Gastrocnemius medialis (tissue), 4 donors: ENCODE measurements around the gene ROBO2. TPM values are rescaled to one million over a fixed set of nuclear protein-coding genes. Genes with fewer than 3 reads are reported as not detected.

Experiments used
- ATAC-seq, 2 donors: fragments of 150-250 bp; one replicate each; pipeline ENCODE4 v1.9.1; 2016
- DNase-seq, 2 donors: peaks; one replicate each; pipeline ENCODE4 v3.0.0-alpha.2; 2019
- H3K27ac ChIP-seq, 4 donors: fragments of 200-600 bp; sonication (generic); 1 replicate in 1 of 4; 2 replicates in 3 of 4; pipeline ENCODE4 v1.5.1; 2016 to 2018; ENCODE audit warnings: mild to moderate bottlenecking in 2 of 4, moderate library complexity in 1 of 4
- H3K27me3 ChIP-seq, 3 donors: fragments of 200-600 bp; sonication (generic) in 2 of 3; 1 replicate in 1 of 3; 2 replicates in 2 of 3; pipeline versions ENCODE4 v1.5.1 to v1.6.0; 2016 to 2019; ENCODE audit warnings: mild to moderate bottlenecking in 1 of 3, moderate library complexity in 1 of 3
- H3K36me3 ChIP-seq, 2 donors: fragments of 200-600 bp; sonication (generic) in 1 of 2; one replicate each; pipeline ENCODE4 v1.5.1; 2017 to 2018
- H3K4me1 ChIP-seq, 2 donors: fragments of 200-600 bp; sonication (generic) in 1 of 2; one replicate each; pipeline ENCODE4 v1.5.1; 2016 to 2017; ENCODE audit warnings: mild to moderate bottlenecking in 2 of 2
- H3K4me3 ChIP-seq, 4 donors: fragments of 200-600 bp; sonication (generic) in 3 of 4; 1 replicate in 1 of 4; 2 replicates in 3 of 4; pipeline ENCODE4 v1.5.1; 2016 to 2019; ENCODE audit warnings: mild to moderate bottlenecking in 2 of 4
- H3K9me3 ChIP-seq, 3 donors: fragments of 200-600 bp; sonication (generic) in 2 of 3; 1 replicate in 1 of 3; 2 replicates in 2 of 3; pipeline ENCODE4 v1.5.1; 2016 to 2019
- POLR2A ChIP-seq, 2 donors: fragments of 450-650 bp; IDR thresholded peaks; one replicate each; pipeline ENCODE4 v1.6.1; 2017; ENCODE audit warnings: antibody characterized with exemption in 2 of 2, mild to moderate bottlenecking in 2 of 2, moderate library complexity in 2 of 2
- in situ Hi-C, 4 donors: fragments of 200-750 bp; cut with MboI; loops; one replicate each; pipeline versions ENCODE4 v1.15.0 to v1.8.0; 2017; ENCODE audit warnings: low sequenced_read_pairs in 4 of 4
- intact Hi-C: fragments of 100-400 bp; cut with DNase I; formaldehyde crosslinking; loops from one replicate; pipeline ENCODE4 v1.15.1; 2023; ENCODE audit warnings: low total_unique reads
- total RNA-seq, 4 donors: library from RNA; depleted of rRNA; stranded (reverse); fragments of >200 nt; gene quantifications; one replicate each; pipeline versions ENCODE4 v1.1.0 to v1.2.3, GENCODE V29; 2016
- TF ChIP-seq, protein P1 (sequence below), 5 experiments: fragments of 450-650 bp in 3 of 5; fragments of 200-600 bp in 2 of 5; sonication (generic) in 2 of 5; IDR thresholded peaks in 4 of 5; conservative IDR thresholded peaks in 1 of 5; 1 replicate in 4 of 5; 2 replicates in 1 of 5; pipeline ENCODE4 v1.5.1; 2016 to 2019; ENCODE audit warnings: antibody characterized with exemption in 5 of 5, mild to moderate bottlenecking in 3 of 5, moderate library complexity in 3 of 5

Gene ROBO2
- total RNA-seq, 4 donors from 2014 or later: 0.07 TPM; not detected in 3

DNA sequence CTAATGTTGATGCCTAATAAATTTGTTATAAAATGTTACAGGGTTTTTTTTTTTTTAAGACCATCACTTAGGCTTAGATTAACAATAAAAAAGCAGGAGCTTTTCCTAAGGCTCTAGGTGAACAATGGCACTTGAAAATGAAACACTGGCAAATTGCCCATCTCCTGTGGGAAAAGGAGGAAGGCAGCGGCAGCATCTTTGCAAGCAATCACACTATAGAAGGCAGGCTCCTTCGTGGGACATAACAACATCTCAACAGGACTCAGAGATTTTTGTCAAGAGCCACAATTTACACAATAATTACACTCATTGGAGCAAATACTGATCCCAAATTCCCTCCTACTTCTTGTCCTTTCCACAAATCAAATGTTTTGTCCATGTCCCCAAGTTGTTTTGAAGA, 646.7 kb downstream of the ROBO2 start:
- Histone ChIP-seq H3K36me3 (no peaks in the 10 kb centered on the region), H3K27me3 (no peaks in the 10 kb centered on the region), H3K4me1 (no peaks in the 10 kb centered on the region), H3K9me3 (peaks cover 0 to 3% (median 0%) of the 10 kb centered on the region in 3 donors), H3K4me3 (no peak overlapping the region), H3K27ac (no peak overlapping the region)
- intact Hi-C loops: no loop called here
- no peak for ATAC-seq
- in situ Hi-C loops: no loop called here
- TF ChIP-seq, protein P1, sequence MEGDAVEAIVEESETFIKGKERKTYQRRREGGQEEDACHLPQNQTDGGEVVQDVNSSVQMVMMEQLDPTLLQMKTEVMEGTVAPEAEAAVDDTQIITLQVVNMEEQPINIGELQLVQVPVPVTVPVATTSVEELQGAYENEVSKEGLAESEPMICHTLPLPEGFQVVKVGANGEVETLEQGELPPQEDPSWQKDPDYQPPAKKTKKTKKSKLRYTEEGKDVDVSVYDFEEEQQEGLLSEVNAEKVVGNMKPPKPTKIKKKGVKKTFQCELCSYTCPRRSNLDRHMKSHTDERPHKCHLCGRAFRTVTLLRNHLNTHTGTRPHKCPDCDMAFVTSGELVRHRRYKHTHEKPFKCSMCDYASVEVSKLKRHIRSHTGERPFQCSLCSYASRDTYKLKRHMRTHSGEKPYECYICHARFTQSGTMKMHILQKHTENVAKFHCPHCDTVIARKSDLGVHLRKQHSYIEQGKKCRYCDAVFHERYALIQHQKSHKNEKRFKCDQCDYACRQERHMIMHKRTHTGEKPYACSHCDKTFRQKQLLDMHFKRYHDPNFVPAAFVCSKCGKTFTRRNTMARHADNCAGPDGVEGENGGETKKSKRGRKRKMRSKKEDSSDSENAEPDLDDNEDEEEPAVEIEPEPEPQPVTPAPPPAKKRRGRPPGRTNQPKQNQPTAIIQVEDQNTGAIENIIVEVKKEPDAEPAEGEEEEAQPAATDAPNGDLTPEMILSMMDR (IDR thresholded peaks at IDR 0.05 in 4 of 5, conservative IDR thresholded peaks at IDR 0.05 in 1 of 5): no peak
- no peak for TF ChIP-seq POLR2A (IDR thresholded peaks at IDR 0.05)
- no peak for DNase-seq

DNA sequence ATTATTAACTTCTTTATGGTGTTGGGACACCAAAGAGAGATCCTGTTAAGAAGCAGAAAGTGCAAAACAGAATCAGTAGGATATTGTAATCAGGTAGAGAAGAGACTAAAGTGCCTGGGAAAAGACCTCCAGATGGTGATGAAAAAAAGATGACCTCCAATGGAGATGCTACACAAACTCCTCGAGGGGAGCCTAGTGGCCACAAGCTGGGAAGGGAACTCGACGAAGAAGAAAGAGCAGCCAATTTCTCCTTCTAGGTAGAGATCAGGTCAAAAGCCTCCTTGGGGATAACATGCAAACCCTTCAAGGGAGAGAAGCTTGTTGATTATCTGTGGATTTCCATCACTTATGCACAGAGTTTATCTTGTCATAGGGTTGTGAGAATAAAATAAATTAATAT, 647.6 kb downstream of the ROBO2 start:
- in situ Hi-C loops (no loop called here), intact Hi-C loops (no loop called here)
- Histone ChIP-seq H3K27ac (no peak overlapping the region), H3K36me3 (no peaks in the 10 kb centered on the region), H3K27me3 (no peaks in the 10 kb centered on the region), H3K4me3 (no peak overlapping the region), H3K9me3 (no peaks in the 10 kb centered on the region), H3K4me1 (no peaks in the 10 kb centered on the region)
- DNase-seq (no peak), ATAC-seq (no peak)
- no peak for TF ChIP-seq POLR2A (IDR thresholded peaks at IDR 0.05)
- TF ChIP-seq, protein P1 (IDR thresholded peaks at IDR 0.05 in 4 of 5, conservative IDR thresholded peaks at IDR 0.05 in 1 of 5): no peak

DNA sequence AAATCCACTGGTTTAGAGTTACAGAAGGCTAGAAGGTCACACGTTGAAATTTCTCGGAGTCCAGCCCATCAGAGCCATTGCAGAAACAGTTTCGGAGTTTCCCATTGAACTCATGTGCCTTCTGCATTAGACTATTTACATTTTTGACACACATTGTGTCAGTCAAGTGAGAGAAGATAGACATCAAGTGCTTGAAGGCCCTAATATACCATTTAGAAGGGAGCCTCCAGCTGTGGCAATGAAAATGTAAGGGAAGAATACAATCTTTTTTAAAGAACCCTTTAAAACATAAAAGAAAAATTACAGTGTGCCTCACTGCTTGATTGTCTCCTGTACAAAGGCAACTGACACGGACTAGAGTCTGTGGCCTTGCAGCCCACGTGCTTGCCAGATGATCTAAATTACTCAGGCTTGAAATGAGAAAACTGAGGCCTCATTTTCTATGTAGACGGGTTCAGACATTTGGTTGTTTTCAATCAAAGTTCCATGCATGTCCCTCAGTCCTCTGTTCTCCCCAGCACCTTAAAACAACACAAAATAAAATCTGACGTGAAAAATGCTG, 650.5 kb downstream of the ROBO2 start:
- Histone ChIP-seq H3K9me3 (no peaks in the 10 kb centered on the region), H3K4me3 (no peak overlapping the region), H3K27ac (no peak overlapping the region), H3K4me1 (no peaks in the 10 kb centered on the region), H3K36me3 (no peaks in the 10 kb centered on the region), H3K27me3 (no peaks in the 10 kb centered on the region)
- DNase-seq: no peak
- in situ Hi-C loops: no loop called here
- TF ChIP-seq, protein P1 (IDR thresholded peaks at IDR 0.05 in 4 of 5, conservative IDR thresholded peaks at IDR 0.05 in 1 of 5): no peak
- no peak for TF ChIP-seq POLR2A (IDR thresholded peaks at IDR 0.05)
- no peak for ATAC-seq
- intact Hi-C loops: no loop called here

DNA sequence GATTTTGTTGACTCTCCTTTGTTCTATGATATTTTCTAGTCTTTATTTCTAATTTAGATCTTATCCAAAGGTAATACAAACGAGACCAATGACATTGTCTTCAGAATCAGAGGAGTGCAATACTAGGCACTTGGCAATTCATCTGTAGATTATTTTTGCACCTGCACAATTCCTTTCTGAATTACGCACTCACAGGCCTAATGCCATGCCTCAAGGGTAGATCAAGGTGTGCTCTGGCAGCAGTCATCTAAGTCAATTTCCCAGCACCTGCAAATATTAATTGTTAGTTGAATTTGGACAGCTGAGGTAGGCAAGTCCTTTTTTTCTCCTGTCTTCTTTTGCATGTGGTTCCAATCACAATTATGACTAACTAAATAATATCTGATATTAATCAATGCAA, 653.2 kb downstream of the ROBO2 start:
- no peak for TF ChIP-seq POLR2A (IDR thresholded peaks at IDR 0.05)
- TF ChIP-seq, protein P1 (IDR thresholded peaks at IDR 0.05 in 4 of 5, conservative IDR thresholded peaks at IDR 0.05 in 1 of 5): no peak
- Histone ChIP-seq H3K9me3 (no peaks in the 10 kb centered on the region), H3K4me1 (no peaks in the 10 kb centered on the region), H3K4me3 (no peak overlapping the region), H3K36me3 (no peaks in the 10 kb centered on the region), H3K27ac (no peak overlapping the region), H3K27me3 (no peaks in the 10 kb centered on the region)
- intact Hi-C loops: no loop called here
- in situ Hi-C loops: no loop called here
- DNase-seq: no peak
- ATAC-seq: no peak

DNA sequence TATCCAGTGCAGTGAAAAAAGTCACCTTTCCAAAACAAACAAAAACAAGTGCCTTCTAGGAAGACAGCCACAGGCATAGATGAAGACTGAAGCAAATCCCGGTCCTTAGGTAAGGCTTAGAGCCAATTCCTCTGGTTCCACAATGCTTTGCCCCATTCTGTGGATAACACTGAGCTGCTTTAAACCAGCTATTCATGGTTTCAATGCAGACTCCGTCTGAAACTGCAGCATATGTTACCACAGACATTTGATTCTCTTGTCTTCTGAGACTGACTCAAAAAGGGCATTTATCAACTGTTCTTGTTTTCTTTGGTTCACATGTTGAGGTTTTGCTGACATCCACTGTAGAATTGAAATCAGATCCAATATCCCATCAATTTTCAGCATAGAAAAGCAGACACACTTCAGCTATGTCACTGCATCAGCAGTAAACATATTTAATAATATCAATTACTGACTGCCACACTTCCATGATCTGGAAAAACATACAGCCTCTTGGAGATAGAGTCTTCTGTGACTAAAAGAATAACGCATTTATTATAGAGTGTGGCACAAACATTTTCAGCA, 659.3 kb downstream of the ROBO2 start:
- no peaks in the 10 kb centered on the region for H3K27me3 ChIP-seq
- H3K4me1 ChIP-seq: no peaks in the 10 kb centered on the region
- H3K9me3 ChIP-seq: no peaks in the 10 kb centered on the region
- no peak overlapping the region for H3K4me3 ChIP-seq
- ATAC-seq: no peak
- TF ChIP-seq, protein P1 (IDR thresholded peaks at IDR 0.05 in 4 of 5, conservative IDR thresholded peaks at IDR 0.05 in 1 of 5): no peak
- TF ChIP-seq POLR2A (IDR thresholded peaks at IDR 0.05): no peak
- intact Hi-C loops (no loop called here), in situ Hi-C loops (no loop called here)
- H3K27ac ChIP-seq: no peak overlapping the region
- no peaks in the 10 kb centered on the region for H3K36me3 ChIP-seq
- DNase-seq: no peak
